Measurements from ENCODE around the gene RNF207.

RNF207 gene, protein sequence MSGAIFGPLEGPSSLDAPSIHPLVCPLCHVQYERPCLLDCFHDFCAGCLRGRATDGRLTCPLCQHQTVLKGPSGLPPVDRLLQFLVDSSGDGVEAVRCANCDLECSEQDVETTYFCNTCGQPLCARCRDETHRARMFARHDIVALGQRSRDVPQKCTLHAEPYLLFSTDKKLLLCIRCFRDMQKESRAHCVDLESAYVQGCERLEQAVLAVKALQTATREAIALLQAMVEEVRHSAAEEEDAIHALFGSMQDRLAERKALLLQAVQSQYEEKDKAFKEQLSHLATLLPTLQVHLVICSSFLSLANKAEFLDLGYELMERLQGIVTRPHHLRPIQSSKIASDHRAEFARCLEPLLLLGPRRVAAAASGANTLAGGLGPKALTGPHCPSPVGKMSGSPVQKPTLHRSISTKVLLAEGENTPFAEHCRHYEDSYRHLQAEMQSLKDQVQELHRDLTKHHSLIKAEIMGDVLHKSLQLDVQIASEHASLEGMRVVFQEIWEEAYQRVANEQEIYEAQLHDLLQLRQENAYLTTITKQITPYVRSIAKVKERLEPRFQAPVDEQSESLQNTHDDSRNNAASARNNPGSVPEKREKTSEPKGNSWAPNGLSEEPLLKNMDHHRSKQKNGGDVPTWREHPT

DNA sequence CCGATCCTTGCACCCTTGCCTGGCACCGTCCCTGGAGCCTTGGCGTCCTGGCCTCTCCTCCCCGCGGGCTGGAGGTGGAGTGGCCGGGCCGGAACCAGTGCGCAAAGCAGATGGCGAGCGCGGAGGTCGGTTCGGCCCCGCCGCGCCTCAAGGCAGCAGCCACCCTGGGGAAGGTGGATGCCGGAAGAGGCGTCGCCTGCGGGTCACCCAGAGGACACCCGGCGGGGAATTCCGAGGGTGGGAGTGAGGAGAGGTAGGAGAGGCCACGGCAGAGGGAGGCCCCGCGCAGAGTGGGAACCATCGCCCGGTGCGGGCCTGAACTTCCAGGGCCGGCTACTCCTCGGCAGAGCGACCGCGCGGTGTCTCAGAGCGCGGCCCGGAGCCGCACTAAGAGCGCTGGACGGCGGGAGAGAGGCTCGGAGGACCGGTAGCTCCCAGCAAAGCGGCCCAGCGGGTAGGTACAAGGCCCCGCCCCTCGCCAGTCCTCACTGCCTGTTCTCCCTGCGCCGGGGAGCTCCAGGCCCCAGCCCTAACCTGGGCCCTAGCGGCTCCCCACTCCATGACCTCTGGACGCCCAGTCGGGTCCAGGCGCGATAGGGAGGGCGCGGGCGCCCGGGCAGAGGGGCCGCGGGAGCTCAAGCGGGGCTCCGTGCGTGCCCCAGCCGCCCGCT, at the start of gene RNF207:
TSS of gene RNF207 (plus strand) at position 271 of the 671 bp plus-strand sequence. CDS start 417 bp downstream, outside the sequence.
- DNase-seq (ENCODE audit: low spot score), result peak; percentile 72

DNA sequence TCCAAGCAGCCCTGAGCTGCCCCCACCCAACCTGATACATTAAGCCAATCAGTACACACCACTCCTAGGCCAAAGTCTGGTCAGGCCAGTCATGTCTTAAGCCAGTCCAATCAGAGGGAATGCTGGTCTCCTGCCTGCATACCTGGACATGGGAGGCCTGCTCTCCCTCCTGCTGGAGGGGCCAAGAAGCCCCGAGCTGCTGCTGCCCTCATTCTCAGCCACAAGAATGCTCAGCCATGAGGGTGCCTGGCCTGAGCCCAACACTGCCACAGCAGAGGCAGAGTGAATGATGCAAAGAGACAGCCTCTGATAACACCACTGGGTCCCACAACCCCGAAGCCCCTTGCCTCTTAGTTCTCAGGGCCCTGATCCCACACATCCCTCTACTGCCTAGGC, 48.8 kb upstream of the RNF207 start:
- no peak for DNase-seq (ENCODE audit: low spot score)

DNA sequence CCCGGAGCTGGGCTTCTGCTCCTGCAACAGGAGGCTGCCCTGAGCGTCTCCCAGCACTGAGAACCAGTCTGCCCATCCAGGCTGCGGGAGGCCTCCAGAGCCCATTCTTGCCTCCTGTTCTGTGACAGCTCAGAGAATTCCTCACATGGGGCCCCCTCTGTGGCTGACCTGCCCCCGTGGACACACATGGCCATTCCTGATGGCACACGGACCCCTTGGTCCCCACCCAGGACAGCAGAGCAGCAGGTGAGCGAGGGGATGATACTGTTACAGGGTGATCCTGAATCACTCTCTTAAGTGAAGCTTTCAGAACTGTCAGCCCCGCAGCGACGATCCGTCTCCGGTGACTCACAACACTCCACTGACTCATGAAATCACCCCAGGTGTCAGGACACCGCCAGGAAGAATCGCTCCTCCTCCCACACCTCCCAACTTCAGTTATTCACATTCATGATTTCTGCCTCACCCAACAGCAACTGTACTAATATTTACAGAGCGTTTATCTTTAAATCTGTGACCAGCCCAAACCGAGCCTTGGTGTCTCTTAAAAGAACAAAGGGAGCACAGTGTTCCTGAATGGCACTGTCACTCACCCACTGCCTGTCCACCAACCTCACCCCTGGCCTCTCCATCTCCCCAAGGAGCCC, 48.3 kb upstream of the RNF207 start:
- no peak for DNase-seq (ENCODE audit: low spot score)

DNA sequence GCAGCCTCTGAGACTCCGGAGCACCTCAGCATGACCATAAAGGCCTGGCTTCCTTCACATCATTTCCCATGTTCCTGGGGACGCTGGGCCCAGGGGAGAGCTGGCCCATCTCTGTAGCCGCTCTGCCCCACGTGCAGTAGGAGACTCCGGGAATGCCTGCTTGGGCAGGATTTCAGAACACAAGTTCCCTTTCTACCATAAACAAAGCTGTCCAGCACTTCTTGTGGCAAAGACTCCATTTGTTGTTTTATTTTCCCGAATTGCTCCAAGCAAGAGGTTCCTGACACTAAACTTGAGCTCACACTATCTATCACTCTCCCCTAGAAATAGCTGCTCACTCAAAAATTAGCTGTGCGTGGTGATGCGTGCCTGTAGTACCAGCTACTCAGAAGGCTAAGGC, 47.7 kb upstream of the RNF207 start:
- no peak for DNase-seq (ENCODE audit: low spot score)

DNA sequence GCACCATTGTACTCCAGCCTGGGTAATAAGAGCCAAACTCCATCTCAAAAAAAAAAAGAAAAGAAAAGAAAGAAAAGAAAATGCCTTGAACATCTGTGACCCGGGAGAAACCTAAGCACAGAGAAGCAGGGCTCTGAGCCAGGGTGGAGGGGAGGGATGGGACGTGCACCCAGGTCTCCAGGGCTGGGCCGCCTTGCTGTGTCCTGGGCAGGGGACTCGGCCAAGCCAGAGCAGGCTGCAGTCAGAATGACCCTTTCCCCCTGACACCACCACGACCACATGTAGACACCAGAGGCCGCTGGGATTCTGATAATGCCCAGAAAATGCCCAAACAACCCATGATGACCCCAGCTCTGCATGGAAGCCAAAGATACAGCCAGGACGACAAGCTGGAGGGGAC, 43.6 kb upstream of the RNF207 start:
- no peak for DNase-seq (ENCODE audit: low spot score)

DNA sequence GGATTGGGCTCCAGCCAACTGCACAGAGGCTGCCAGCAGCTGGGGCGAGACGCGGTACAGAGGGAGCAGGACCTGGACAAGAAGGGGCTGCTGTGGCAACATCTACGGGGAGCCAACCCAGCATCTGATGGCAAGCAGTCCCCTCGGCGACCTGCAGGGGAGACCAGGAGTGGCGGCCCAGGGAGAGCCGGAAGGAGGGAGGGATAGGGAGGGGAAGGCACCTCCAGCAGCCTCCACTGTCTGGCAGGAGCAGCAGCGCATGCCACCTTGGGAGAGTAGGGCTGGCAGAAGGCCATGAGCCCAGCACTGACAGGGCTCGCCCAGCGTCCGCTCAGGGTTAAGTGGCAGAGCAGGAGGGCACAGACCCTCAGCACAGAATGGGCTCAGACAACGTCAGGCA, 43.1 kb upstream of the RNF207 start:
- DNase-seq (ENCODE audit: low spot score), result no peak

DNA sequence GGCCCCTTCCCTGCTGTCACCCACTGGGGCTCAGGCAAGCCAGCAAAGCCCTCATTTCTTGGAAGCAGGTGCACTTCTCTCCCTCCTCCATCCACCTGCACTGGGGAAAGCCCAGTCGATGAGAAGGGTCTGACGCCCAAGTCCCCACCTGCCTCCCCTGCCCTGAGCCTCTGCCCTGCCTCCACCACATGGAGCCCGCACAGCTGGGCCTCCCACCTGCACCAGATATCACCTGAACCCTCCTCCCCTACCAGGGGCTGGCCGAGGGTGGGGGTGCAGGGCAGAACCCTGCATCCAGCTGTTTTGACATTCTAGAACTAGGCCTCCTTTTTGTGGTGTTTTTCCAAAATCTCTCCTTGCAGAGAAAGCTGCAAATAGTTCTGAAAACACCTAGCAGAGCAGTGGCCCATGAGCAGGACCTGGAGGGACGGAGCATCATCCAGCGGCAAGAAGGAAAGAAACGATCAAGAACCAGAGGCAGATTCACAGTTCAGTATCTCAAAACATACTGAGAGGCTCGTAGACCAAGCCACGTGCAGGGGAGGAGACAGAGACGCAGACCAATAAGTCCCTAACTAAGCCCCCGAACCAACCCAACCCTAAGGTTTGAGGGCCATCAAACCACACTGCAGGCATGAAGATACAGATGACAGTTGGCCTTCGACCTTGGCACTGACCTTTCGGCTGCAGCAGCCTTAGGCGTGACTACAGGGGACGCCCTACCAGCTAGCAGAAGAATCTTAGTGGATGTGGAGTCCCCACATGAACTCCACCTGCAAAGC, 42.5 kb upstream of the RNF207 start:
- DNase-seq (ENCODE audit: low spot score), result no peak

DNA sequence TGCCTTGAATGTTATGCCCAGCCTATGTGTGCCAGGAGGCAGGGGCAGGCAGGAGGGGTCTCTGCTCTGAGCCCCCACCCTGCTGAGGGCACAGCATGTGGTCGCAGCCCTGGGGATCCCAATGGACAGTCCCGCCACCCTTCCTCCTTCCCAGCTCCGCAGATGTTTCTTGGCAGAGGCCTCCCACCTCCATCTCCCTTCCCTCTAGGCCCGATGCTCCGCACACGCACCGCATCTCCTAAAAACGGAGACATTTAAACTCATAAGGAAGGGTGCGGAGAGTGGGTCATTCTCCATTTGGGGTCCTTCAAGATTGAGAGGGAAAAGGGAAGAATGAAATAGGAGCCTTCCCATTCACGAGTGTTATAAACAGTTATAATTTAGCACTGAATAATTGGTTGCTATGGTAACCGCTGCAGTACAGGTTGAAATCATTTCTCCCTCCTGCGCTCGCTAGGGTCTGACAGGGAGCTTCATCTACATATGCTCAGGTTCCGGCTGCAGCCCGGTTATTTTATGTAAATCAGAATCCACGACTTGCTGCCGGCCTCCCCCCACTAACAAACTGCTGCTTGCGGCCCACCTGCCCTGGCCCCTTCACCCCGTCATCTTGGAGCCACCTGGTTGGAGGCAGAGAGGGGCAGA, 41.8 kb upstream of the RNF207 start:
- DNase-seq (ENCODE audit: low spot score), result no peak

DNA sequence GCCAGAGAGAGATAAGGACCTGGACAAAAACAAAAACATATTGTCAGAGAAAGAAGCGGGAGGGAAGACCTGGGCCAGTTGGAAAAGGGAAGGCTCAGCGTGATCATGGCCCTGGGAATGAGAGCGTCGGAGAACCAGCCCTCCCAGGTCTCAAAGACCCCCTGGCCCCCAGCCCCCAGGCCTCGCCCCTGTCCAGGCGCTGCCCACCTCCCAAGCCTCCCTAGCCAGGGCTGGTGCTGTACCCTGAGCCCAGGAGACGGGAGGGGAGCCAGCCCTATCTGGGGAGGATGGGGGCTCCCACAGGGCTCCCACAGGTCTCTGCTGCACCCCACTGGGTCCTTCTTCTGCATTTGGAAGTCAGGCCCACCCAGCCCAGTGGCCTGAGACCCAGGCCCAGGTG, 40.9 kb upstream of the RNF207 start:
- no peak for DNase-seq (ENCODE audit: low spot score)

DNA sequence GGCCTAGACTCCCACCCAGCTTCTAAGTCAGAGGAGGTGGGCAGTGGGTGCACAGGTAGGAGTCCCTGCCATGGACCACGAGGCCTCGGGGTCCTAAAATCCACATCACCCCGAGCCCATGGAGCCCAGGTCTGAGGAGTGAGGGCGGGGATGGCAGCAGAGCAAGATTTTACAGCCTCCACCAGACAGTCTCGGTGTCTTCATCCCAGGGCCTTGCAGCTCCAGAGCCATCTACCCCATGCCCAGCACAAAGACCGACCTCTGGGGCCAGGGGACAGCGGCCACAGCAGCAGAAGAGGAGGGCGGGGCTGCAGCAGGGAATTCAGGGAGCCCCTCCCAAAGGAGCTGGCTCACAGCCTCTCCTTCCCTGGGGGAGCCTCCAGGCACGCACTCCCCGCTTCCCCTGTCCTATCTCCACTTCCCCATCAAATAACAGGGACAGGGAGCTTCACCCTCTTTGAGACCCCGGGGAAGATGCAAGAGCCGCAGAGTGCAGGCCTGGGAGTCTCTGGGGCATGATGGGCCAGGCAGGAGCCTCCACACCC, 40.4 kb upstream of the RNF207 start:
- DNase-seq (ENCODE audit: low spot score), result no peak

DNA sequence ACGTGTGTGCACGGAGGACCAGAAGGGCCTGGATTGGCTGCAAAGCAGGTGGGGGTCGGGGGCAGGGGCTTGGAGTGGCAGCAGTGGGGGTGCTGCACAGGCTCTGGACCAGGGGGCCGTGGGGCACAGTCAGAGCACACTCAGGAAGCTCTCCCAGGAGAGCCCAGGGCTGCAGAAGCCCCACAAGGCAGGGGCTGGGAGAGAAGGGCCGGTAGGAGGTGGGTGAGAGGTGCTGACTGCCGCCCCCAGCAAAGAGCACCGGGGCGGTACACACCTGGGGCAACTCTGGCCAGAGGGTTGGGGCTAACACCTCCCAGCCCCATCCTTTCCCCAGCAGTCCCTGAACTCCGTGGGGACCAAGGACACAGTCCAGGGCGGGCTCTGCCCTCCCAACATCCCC, 39.7 kb upstream of the RNF207 start:
- DNase-seq (ENCODE audit: low spot score), result no peak

DNA sequence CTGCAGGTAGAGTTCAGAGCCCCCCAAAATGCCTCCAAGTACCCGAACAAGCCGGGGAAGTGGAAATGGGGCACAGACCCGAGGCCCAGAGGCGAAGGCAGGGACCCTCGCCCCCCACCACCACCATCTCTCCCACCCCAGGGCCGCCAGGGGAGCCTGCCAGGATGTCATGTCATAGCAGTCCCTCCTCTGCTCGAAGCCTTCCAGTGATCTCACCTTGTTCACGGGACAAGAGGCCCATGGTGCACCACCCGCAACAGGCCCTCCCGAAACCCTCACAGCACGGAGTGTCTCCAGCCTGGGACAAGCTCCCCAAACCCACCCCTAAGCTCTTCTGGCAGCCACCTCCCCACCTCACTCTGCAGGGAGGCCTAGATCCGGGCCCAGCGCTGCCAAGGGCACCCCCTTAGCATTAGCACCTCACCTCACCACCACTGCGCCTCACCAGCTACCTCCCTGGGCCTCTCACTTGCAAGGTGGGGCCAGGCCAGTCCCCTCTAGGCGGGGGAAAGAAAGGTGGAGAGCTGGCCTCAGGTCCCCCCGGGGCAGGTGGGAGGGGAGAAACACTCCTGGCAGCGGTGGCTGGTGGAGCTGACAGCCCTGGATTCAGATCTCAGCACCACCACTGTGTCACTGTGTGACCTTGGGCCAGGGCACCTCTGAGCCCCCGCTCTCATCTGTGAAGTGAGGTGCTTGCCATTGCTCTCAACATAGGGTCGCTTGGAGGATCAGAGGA, 39.1 kb upstream of the RNF207 start:
- no peak for DNase-seq (ENCODE audit: low spot score)

DNA sequence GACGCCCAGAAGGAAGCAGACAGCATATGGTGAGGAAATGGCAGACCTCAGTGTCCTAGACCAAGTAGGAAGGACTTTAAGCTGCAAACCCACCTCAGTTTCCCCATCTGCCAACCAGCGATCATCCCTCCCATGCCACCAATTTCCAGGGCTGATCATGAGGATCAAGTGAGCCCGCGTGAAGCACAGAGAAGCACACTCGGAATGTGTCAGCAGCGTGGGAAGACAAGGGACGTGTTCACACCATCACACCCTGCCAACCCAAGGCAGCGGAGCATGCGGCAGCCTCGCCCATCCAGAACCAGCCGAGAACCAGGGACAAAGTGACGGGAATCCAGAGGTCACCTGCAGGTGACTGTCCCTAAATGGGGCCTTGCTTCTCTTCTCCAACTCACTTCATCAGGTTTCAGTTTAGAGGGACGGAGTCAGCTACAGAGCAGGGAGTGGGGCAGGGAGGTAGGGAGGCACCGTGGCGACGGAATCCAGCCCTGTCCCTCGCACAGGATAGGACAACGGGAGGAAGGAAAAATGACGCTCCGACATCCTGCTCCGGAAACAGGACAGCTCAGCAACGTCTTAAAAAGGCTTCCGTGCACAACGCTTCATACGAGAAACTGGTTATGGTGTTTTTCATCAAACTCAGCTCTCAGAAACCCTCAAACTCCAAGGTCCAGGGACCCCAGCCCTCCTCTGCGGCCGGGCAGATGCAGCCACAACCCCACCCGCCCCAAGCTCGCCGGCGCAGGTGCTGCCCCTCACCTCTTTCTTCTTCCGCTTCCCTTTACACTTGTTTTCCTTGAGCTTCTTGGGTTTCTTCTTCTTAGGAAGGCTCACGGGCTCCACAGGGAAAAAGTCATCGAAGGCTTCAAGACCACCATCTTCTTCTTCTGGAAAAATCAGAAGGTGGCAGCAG, 38.3 kb upstream of the RNF207 start:
- DNase-seq (ENCODE audit: low spot score), result no peak

DNA sequence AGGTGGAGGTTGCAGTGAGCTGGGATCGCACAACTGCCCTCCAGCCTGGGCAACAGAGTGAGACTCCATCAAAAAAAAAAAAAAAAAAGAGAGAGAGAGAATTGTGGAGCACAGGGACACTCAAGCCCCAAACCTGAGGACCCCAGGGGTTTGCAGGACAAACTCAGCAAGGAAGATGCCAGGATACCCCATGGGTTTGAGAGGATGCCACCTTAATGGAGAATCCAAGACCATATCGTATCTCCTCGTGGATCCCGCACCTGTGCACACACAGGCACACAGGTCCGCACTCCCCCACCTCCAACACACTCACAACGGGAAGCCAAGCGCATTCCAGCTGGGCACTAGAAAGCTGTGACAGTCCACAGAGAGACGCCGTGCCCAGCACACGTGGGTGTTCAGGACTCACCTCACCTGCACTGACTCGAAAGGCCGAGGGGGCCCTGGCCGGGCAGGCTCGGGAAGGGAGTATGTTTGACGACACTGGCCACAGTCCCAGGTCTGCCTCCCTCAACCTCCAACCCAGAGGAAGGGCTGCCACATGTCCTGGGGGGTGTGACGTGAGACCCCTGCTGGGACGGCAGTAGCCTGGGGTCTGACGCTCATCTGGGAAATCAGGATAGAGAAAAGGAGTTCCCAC, 36.9 kb upstream of the RNF207 start:
- DNase-seq (ENCODE audit: low spot score), result no peak

DNA sequence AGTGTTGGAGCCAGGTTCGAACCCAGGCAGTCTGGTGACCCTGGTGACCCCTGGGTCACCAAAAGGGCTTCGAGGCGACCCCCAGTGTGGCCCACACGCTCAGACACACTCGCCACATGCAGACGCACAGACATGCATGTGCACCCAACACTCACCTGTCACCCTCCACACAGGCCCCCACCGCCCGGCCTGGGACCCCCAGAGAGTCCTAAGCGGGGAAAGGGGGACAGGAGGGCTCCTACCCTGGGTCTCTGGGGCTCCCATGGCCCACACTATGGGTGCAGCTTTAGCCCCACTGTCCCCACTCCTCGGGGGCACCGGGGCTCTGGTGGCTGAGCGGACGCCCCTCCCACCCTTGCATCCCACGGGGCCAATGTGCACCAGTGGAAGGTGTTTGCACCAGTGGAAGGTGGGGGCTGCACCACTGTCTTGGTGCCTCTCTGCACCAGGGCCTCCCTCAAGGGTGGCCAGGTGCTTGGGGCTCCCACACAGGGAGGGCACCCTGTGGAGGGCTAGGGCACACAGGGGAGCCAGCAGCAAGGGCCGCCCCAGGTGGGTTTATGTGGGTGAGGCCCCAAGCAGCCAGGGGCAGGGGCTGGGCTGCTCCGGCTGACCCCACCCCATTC, 35.7 kb upstream of the RNF207 start:
- DNase-seq (ENCODE audit: low spot score), result no peak

DNA sequence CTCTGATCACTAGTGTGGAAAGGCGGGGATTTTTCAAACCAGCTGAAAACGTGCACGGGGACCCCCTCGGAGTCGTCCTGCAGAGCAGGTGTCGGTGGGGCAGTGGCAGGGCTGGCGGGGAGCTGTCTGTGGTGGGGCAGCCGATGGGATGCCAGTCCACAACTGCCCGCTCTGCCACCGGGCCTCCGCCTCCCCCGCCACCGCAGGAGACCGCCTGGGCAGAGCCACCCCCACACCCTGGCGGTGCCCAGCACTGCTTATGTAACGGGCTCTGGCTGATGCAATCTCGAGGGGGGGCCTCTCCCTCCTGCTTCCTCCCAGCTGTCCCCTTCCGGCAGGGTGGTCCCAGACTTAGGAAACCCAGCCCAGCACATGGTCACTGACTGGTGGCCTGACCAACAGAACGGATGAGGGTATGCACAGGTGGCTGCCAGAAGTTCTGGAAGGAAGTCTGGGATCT, 35.1 kb upstream of the RNF207 start:
- DNase-seq (ENCODE audit: low spot score), result peak; percentile 55

DNA sequence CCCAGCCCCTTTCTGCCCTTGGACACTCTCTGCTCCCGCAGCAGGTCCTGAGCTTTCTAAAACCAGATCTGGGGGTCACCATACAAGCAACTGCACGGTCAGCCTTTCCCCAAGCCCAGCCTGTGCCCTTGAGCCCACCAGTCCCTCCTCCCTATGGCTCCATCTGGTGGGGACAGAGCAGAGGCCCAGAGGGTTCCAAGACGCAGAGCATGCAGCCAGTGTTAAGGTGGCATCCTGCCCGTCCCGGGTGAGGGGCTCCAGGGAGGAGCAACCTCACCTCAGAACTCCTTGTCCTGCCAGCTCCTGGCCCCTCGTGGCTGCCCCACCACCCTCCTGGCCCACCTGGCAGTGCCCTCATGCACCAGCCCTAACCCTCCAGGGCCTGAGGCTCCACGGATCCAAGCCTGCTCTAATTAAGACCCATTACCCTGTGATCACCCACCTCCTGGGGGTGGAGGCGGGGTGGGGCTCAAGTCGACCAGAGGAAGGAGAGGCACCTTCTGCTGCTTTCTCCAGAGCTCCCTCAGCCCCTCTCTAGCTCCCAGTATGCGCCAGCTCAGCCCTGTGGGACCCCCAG, 34.3 kb upstream of the RNF207 start:
- peak; percentile 62 for DNase-seq (ENCODE audit: low spot score)

DNA sequence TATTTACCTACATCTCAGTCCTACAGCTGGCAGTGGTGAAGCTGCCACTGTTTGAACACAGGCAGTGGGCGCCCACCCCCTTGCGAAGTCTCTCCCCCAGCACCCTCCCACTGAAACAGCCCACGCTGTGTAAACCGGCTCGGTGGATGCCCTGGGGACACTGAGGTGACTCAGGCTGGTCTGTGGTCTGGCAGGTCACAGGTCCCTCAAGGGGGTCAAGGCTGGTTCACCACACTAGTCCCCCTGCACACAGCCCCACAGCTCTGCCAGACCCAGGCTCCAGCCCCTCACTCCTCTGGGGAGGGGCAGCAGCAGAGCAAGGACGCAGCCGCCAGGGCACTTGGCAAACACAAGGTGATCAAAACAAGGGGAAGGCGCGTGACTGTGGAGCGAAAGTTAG, 33.4 kb upstream of the RNF207 start:
- DNase-seq (ENCODE audit: low spot score), result no peak
